Ishikawa (cell line): Measurements from ENCODE around the gene TRIM14.
A peak's percentile ranks its signal among the peaks of the same experiment; 100 is the strongest.

ENCODE experiments used
- CEBPB ChIP-seq: IDR thresholded peaks from 2 replicates; pipeline ENCODE4 v1.6.1; 2012
- CREB1 ChIP-seq: IDR thresholded peaks from 2 replicates; pipeline ENCODE4 v1.6.1; 2012; ENCODE audit warnings: low read depth
- EGR1 ChIP-seq: IDR thresholded peaks from 2 replicates; pipeline ENCODE4 v1.6.1; 2012
- EP300 ChIP-seq: IDR thresholded peaks from 2 replicates; pipeline ENCODE4 v1.6.1; 2012; ENCODE audit warnings: borderline replicate concordance
- FOXM1 ChIP-seq: IDR thresholded peaks from 2 replicates; pipeline ENCODE4 v1.6.1; 2012; ENCODE audit warnings: low read depth, borderline replicate concordance
- NFIC ChIP-seq: IDR thresholded peaks from 2 replicates; pipeline ENCODE4 v1.6.1; 2012
- RAD21 ChIP-seq: IDR thresholded peaks from 2 replicates; pipeline ENCODE4 v1.6.1; 2012; ENCODE audit warnings: low read depth
- REST ChIP-seq: IDR thresholded peaks from 2 replicates; pipeline ENCODE4 v1.6.1; 2012; ENCODE audit warnings: low read depth, mild to moderate bottlenecking
- TAF1 ChIP-seq: IDR thresholded peaks from 2 replicates; pipeline ENCODE4 v1.6.1; 2012; ENCODE audit warnings: low read depth, mild to moderate bottlenecking
- TCF12 ChIP-seq: IDR thresholded peaks from 2 replicates; pipeline ENCODE4 v1.6.1; 2012; ENCODE audit warnings: low read depth
- YY1 ChIP-seq: IDR thresholded peaks from 2 replicates; pipeline ENCODE4 v1.6.1; 2012; ENCODE audit warnings: low read depth
- ZBTB7A ChIP-seq: IDR thresholded peaks from 2 replicates; pipeline ENCODE4 v1.6.1; 2012; ENCODE audit warnings: low read depth
- TF ChIP-seq, protein P1 (sequence below): IDR thresholded peaks from 2 replicates; pipeline ENCODE4 v1.6.1; 2012
- TF ChIP-seq, protein P2 (sequence below): IDR thresholded peaks from 2 replicates; pipeline ENCODE4 v1.6.1; 2012

TRIM14 gene

DNA sequence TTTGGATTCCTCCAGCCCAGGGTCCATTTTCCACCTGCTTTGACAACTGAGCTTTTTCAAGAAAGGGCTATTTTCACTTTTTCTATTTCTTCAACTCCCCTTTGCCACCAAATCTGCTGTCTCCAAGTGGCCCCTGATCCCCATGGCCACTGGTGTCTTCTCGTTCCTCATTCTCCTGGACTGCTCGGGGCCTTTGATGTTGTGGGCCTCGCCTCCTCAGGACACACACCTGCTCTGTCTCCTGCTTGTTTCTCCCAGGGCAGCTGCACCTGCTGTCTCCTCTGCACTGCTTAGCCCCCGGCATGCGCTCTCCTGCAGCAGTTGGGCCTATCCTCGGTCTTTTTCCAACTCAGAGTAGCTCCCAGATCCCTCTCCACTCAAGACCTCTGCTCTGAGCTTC, 78.8 kb downstream of the TRIM14 start:
- TF ChIP-seq YY1 = no peak

GRCh38 chr9:98039607-98040017, 79.4 kb downstream of the TRIM14 start:
- TF ChIP-seq REST (no peak), EP300 (no peak), ZBTB7A (no peak), TAF1 (no peak), CEBPB (no peak)
- TF ChIP-seq, protein P1, sequence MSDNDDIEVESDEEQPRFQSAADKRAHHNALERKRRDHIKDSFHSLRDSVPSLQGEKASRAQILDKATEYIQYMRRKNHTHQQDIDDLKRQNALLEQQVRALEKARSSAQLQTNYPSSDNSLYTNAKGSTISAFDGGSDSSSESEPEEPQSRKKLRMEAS = no peak

- TF ChIP-seq ZBTB7A (no peak), EGR1 (no peak), YY1 (no peak), NFIC (no peak), RAD21 (no peak), CEBPB (no peak), TCF12 (no peak), CREB1 (no peak), FOXM1 (no peak), REST (no peak)
- TF ChIP-seq, protein P2, sequence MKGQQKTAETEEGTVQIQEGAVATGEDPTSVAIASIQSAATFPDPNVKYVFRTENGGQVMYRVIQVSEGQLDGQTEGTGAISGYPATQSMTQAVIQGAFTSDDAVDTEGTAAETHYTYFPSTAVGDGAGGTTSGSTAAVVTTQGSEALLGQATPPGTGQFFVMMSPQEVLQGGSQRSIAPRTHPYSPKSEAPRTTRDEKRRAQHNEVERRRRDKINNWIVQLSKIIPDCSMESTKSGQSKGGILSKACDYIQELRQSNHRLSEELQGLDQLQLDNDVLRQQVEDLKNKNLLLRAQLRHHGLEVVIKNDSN = no peak
- TF ChIP-seq, protein P1 = no peak
These were observed 80.1 kb downstream of the TRIM14 start for GRCh38 chr9:98038958-98039357.

GRCh38 chr9:98037357-98037756, 81.7 kb downstream of the TRIM14 start:
- TF ChIP-seq REST (no peak), FOXM1 (no peak), NFIC (peak; percentile 27; the same call in 1 of the 2 replicates)
- TF ChIP-seq, protein P1 = no peak

DNA sequence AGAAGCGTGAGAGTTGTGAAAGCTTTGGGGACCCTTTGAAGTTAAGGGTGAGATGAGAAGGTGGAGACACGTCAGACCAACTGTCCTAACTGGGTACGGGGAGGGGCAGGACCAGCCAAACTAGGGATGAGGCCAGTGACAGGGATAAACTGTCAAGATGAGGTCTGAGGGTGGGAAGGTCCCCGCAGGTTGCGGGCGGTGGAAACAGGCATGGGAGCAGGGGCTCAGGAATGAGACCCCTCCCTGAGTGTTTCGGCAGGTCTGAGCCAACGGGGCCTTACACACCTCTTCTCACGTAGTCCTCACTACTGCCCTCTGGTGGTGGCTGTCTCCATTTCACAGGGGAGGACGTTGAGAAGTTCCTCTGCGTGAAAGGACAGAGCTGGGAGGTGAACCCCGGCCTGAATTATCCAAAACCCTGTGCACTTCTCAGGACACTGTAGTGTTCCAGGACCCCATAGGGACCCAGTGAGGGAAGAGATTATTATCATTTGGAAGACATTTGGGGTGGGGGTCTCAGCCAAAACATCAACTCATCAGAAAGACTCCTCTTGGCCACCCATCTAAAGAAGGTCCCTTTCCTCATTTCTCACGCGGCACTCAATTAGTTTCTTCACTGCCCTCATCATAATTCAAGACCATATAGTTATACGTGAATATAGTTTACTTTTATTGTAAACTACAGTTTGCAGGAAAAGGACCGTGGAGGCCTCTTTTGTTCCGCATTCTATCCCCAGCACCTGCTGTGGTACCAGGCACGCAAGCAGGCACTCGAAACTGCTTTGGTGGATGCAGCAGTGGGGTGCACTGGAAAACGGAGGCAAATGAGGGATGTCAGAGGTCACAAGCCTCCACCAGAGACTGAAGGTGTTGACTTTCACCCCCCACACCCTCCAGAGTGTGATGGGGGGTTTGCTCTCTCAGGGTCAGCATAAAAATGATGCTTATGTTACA, 84.2 kb downstream of the TRIM14 start:
- TF ChIP-seq RAD21 (peak; percentile 47), ZBTB7A (no peak), REST (no peak), FOXM1 (no peak), CEBPB (no peak)
